ENCODE measurements around the gene IQSEC3.
"Not testable (repeated sequence)": the region's sequence is repeated elsewhere in the genome, so short reads cannot be mapped to it uniquely, and the experiment has no call there.

The IQSEC3 gene

GRCh38 chr12:66428-66781, at the start of gene IQSEC3:
TSS of gene IQSEC3 (plus strand) at chr12:66767. CDS start at chr12:66883, 116 bp downstream.
- not testable (repeated sequence) for DNase-seq

- DNase-seq = not testable (repeated sequence)
These were observed 48.9 kb upstream of the IQSEC3 start for GRCh38 chr12:17370-18340.

GRCh38 chr12:18821-19567, 47.6 kb upstream of the IQSEC3 start:
- not testable (repeated sequence) for DNase-seq

GRCh38 chr12:19906-20305, 46.7 kb upstream of the IQSEC3 start:
- not testable (repeated sequence) for DNase-seq

GRCh38 chr12:20757-21156, 45.8 kb upstream of the IQSEC3 start:
- DNase-seq = no peak

- peak; percentile 46 for DNase-seq
These were observed 45.0 kb upstream of the IQSEC3 start for GRCh38 chr12:21301-22189.

GRCh38 chr12:22190-22529, 44.4 kb upstream of the IQSEC3 start:
- DNase-seq = no peak

- DNase-seq = no peak
These were observed 43.9 kb upstream of the IQSEC3 start for GRCh38 chr12:22530-23201.

- not testable (repeated sequence) for DNase-seq
These were observed 38.7 kb upstream of the IQSEC3 start for GRCh38 chr12:27904-28303.

- DNase-seq = not testable (repeated sequence)
These were observed 27.8 kb upstream of the IQSEC3 start for GRCh38 chr12:38775-39174.

GRCh38 chr12:39555-40265, 26.9 kb upstream of the IQSEC3 start:
- not testable (repeated sequence) for DNase-seq

- DNase-seq = not testable (repeated sequence)
These were observed 22.2 kb upstream of the IQSEC3 start for GRCh38 chr12:44352-44751.

GRCh38 chr12:45235-45990, 21.2 kb upstream of the IQSEC3 start:
- DNase-seq = not testable (repeated sequence)

- not testable (repeated sequence) for DNase-seq
These were observed 20.6 kb upstream of the IQSEC3 start for GRCh38 chr12:45991-46358.

- DNase-seq = not testable (repeated sequence)
These were observed 20.0 kb upstream of the IQSEC3 start for GRCh38 chr12:46542-46941.

GRCh38 chr12:47699-48226, 18.8 kb upstream of the IQSEC3 start:
- not testable (repeated sequence) for DNase-seq

GRCh38 chr12:49149-49548, 17.4 kb upstream of the IQSEC3 start:
- DNase-seq = not testable (repeated sequence)

- not testable (repeated sequence) for DNase-seq
These were observed 15.5 kb upstream of the IQSEC3 start for GRCh38 chr12:51087-51486.

- not testable (repeated sequence) for DNase-seq
These were observed 14.6 kb upstream of the IQSEC3 start for GRCh38 chr12:51962-52361.

Measured in activated CD4-positive, alpha-beta T cell treated with anti-CD3 and anti-CD28 coated beads, Interleukin-10, Interleukin-2, amounts not matched to agents 100 ng/mL and 50 ng/mL, durations not matched to agents 16 hours and 8 hours (primary cell).